H1 (cell line): ENCODE measurements around the gene ATXN2. TPM values are rescaled to one million over a fixed set of nuclear protein-coding genes. Genes with fewer than 3 reads are reported as not detected.
A peak's percentile ranks its signal among the peaks of the same experiment; 100 is the strongest.
"Not testable (repeated sequence)": the region's sequence is repeated elsewhere in the genome, so short reads cannot be mapped to it uniquely, and the experiment has no call there.

Experiments
- CTCF ChIA-PET: fragments of 300-600 bp; sonication (Branson Sonifier 250); formaldehyde crosslinking; loops from one replicate; lab custom pipeline; 2021; ENCODE audit not compliant: partially characterized antibody; lab: Charles Lee
- POLR2A ChIA-PET: fragments of 300-600 bp; sonication (Branson Sonifier 250); formaldehyde crosslinking; loops from one replicate; lab custom pipeline; 2021; ENCODE audit warnings: inconsistent platforms; ENCODE audit not compliant: partially characterized antibody; lab: Charles Lee
- DNase-seq, 2 experiments: peaks; one replicate each; pipeline versions ENCODE4 v3.0.0 to v3.0.0-alpha.2; 2010 to 2022; ENCODE audit warnings: low spot score in 2 of 2, low read depth in 1 of 2, mixed read lengths in 1 of 2
- FAIRE-seq: peaks from 2 replicates; lab custom pipeline; 2011; peaks lifted over from hg19 to GRCh38; lab: Jason Lieb, UNC
- H2AFZ ChIP-seq: 2 replicates; pipeline ENCODE4 v1.8.1; 2012; ENCODE audit warnings: low read length, inconsistent platforms
- H2AK5ac ChIP-seq: 2 replicates; pipeline ENCODE4 v1.6.1; 2013; ENCODE audit warnings: low read depth, low read length
- H2BK120ac ChIP-seq: replicated peaks from 2 replicates; pipeline ENCODE3; 2013; ENCODE audit warnings: low read depth, low read length, inconsistent platforms
- H2BK12ac ChIP-seq: 2 replicates; pipeline ENCODE4 v1.6.1; 2013; ENCODE audit warnings: low read depth, low read length
- H2BK15ac ChIP-seq: 2 replicates; pipeline ENCODE4 v1.6.1; 2013; ENCODE audit warnings: low read length
- H2BK20ac ChIP-seq: 2 replicates; pipeline ENCODE4 v1.6.1; 2013; ENCODE audit warnings: low read length
- H2BK5ac ChIP-seq: 2 replicates; pipeline ENCODE4 v1.6.1; 2013; ENCODE audit warnings: low read depth, low read length
- H3K14ac ChIP-seq: 2 replicates; pipeline ENCODE4 v1.6.1; 2013; ENCODE audit warnings: inconsistent platforms; ENCODE audit not compliant: insufficient read length
- H3K18ac ChIP-seq: 2 replicates; pipeline ENCODE4 v1.6.1; 2013; ENCODE audit warnings: low read length; ENCODE audit errors: extremely low read depth
- H3K23ac ChIP-seq: 2 replicates; pipeline ENCODE4 v1.6.1; 2013; ENCODE audit warnings: inconsistent platforms; ENCODE audit not compliant: insufficient read length
- H3K23me2 ChIP-seq: 2 replicates; pipeline ENCODE4 v1.6.1; 2013; ENCODE audit warnings: low read depth, low read length
- H3K27ac ChIP-seq: 2 replicates; pipeline ENCODE4 v1.6.1; 2011; ENCODE audit warnings: low read depth, low read length, inconsistent platforms
- H3K27me3 ChIP-seq, 4 experiments: replicated peaks in 1 of 4; 1 replicate in 1 of 4; 2 replicates in 3 of 4; pipeline versions ENCODE4 v1.6.1 to v1.8.1; 2011 to 2013; ENCODE audit warnings: low read length in 3 of 4, mild to moderate bottlenecking in 3 of 4, inconsistent platforms in 2 of 4, mixed read lengths in 2 of 4, moderate library complexity in 1 of 4; ENCODE audit not compliant: control insufficient read depth in 3 of 4, insufficient read depth in 3 of 4; ENCODE audit errors: extremely low read depth in 1 of 4
- H3K36me3 ChIP-seq, 4 experiments: 2 replicates each; pipeline versions ENCODE4 v1.6.1 to v1.8.1; 2011 to 2013; ENCODE audit warnings: mild to moderate bottlenecking in 4 of 4, low read length in 3 of 4, moderate library complexity in 2 of 4, control low read depth in 1 of 4, inconsistent platforms in 1 of 4; ENCODE audit not compliant: insufficient read depth in 4 of 4, control insufficient read depth in 2 of 4
- H3K4ac ChIP-seq: replicated peaks from 2 replicates; pipeline ENCODE3; 2013; ENCODE audit warnings: low read length, low read depth, mixed read lengths, inconsistent platforms; ENCODE audit not compliant: insufficient read length
- H3K4me1 ChIP-seq, 4 experiments: replicated peaks in 1 of 4; 1 replicate in 1 of 4; 2 replicates in 3 of 4; pipeline versions ENCODE4 v1.6.1 to v1.8.1; 2011 to 2013; ENCODE audit warnings: low read length in 3 of 4, inconsistent platforms in 2 of 4, mixed read lengths in 1 of 4; ENCODE audit not compliant: insufficient read depth in 4 of 4, control insufficient read depth in 3 of 4
- H3K4me2 ChIP-seq, 2 experiments: 2 replicates each; pipeline versions ENCODE4 v1.6.1 to v1.8.1; 2011 to 2013; ENCODE audit warnings: low read depth in 2 of 2, low read length in 2 of 2, control low read depth in 1 of 2, inconsistent platforms in 1 of 2, mild to moderate bottlenecking in 1 of 2; ENCODE audit not compliant: insufficient read depth in 1 of 2
- H3K4me3 ChIP-seq, 4 experiments: fragments of 200-600, 300-600 bp in 1 of 4; sonication (generic), shearing (Covaris generic), sonication (Bioruptor Twin) in 1 of 4; 2 replicates each; pipeline versions ENCODE4 v1.5.1 to v1.8.1; 2011 to 2016; ENCODE audit warnings: low read length in 4 of 4, low read depth in 3 of 4, control low read depth in 2 of 4, inconsistent platforms in 2 of 4, mild to moderate bottlenecking in 2 of 4, mixed read lengths in 1 of 4, moderate library complexity in 1 of 4; ENCODE audit not compliant: insufficient read depth in 2 of 4; ENCODE audit errors: extremely low read depth in 1 of 4
- H3K56ac ChIP-seq: replicated peaks from 2 replicates; pipeline ENCODE3; 2013; ENCODE audit warnings: low read depth, mild to moderate bottlenecking, mixed read lengths, low read length, inconsistent platforms; ENCODE audit not compliant: insufficient read length
- H3K79me1 ChIP-seq: 2 replicates; pipeline ENCODE4 v1.6.1; 2013; ENCODE audit warnings: low read depth, low read length, control low read depth
- H3K79me2 ChIP-seq, 2 experiments: 2 replicates each; pipeline versions ENCODE4 v1.6.1 to v1.8.1; 2012 to 2013; ENCODE audit warnings: low read length in 2 of 2, mild to moderate bottlenecking in 2 of 2, inconsistent platforms in 1 of 2; ENCODE audit not compliant: insufficient read depth in 2 of 2, control insufficient read depth in 1 of 2
- H3K9ac ChIP-seq, 4 experiments: replicated peaks in 1 of 4; 1 replicate in 1 of 4; 2 replicates in 3 of 4; pipeline versions ENCODE4 v1.6.1 to v1.8.1; 2011 to 2013; ENCODE audit warnings: low read depth in 3 of 4, low read length in 3 of 4, control low read depth in 2 of 4, mild to moderate bottlenecking in 2 of 4, moderate library complexity in 2 of 4, inconsistent platforms in 1 of 4; ENCODE audit errors: extremely low read depth in 1 of 4
- H3K9me3 ChIP-seq, 2 experiments: 2 replicates each; pipeline versions ENCODE4 v1.6.1 to v1.8.1; 2012 to 2013; ENCODE audit warnings: mild to moderate bottlenecking in 2 of 2, moderate library complexity in 2 of 2, control low read depth in 1 of 2, inconsistent platforms in 1 of 2, low read depth in 1 of 2, low read length in 1 of 2, mixed read lengths in 1 of 2; ENCODE audit not compliant: insufficient read depth in 2 of 2
- H4K20me1 ChIP-seq, 2 experiments: replicated peaks in 1 of 2; 2 replicates each; pipeline versions ENCODE3 to v1.8.1; 2011 to 2013; ENCODE audit warnings: inconsistent platforms in 2 of 2, low read length in 2 of 2, mild to moderate bottlenecking in 1 of 2; ENCODE audit not compliant: insufficient read depth in 2 of 2, control insufficient read depth in 1 of 2
- H4K5ac ChIP-seq: 2 replicates; pipeline ENCODE4 v1.6.1; 2013; ENCODE audit warnings: low read length, low read depth, mixed read lengths, inconsistent platforms; ENCODE audit not compliant: insufficient read length
- H4K8ac ChIP-seq: 2 replicates; pipeline ENCODE4 v1.8.0; 2013; ENCODE audit warnings: mild to moderate bottlenecking, moderate library complexity, low read length, inconsistent platforms; ENCODE audit not compliant: insufficient read depth; ENCODE audit errors: extremely low read depth
- H4K91ac ChIP-seq: replicated peaks from 2 replicates; pipeline ENCODE3; 2013; ENCODE audit warnings: low read length, mixed read lengths, inconsistent platforms; ENCODE audit not compliant: insufficient read length
- WGBS, 2 experiments: shearing (Covaris generic) in 1 of 2; methylation state at CpG; one replicate each; pipeline versions ENCODE4 v1.1.6 to v1.1.7; 2013 to 2015; ENCODE audit warnings: low lambda C conversion rate in 2 of 2, mixed read lengths in 2 of 2, inconsistent platforms in 1 of 2, low coverage in 1 of 2, missing lambda C conversion rate in 1 of 2; ENCODE audit not compliant: insufficient replicate concordance in 2 of 2, insufficient coverage in 1 of 2, insufficient read length in 1 of 2; ENCODE audit errors: extremely low coverage in 1 of 2, missing lambda C conversion rate in 1 of 2; 5-methylcytosine and 5-hydroxymethylcytosine counted together
- polyA plus RNA-seq, 7 experiments: library from polyadenylated mRNA; depleted of rRNA in 3 of 7; stranded (reverse) in 5 of 7; unstranded in 2 of 7; fragments of >200 nt in 5 of 7; fragments of 200-250 nt in 2 of 7; gene quantifications; 1 replicate in 5 of 7; 2 replicates in 1 of 7; 4 replicates in 1 of 7; pipeline versions ENCODE4 v1.2.1 to v1.2.3, GENCODE V29; 2011 to 2013; ENCODE audit warnings: missing spikeins in 2 of 7, mixed read lengths in 2 of 7
- total RNA-seq: library from RNA; stranded (reverse); fragmentation: NEBNext Ultra II Directional; extraction: Animal tissue kit (Norgen Biotek cat#: 25700); gene quantifications from 2 replicates; pipeline ENCODE4 v1.2.1, GENCODE V29; 2021

ATXN2 gene
- total and polyA plus RNA-seq, 2 of the 8 experiments (the other 6 are each of a cell fraction or from before 2014, with no cell fraction given) = 46.6 to 80.7 TPM

GRCh38 chr12:111460111-111460510 lies 139.0 kb downstream of the ATXN2 start:
- H3K4me3 ChIP-seq, H3K27me3 ChIP-seq, H3K4me2 ChIP-seq, H2BK15ac ChIP-seq, H3K27ac ChIP-seq, H3K4me1 ChIP-seq, H3K9ac ChIP-seq, H2BK20ac ChIP-seq, H2BK12ac ChIP-seq, H3K79me1 ChIP-seq, H3K23ac ChIP-seq, H4K20me1 ChIP-seq, H2AFZ ChIP-seq, H3K56ac ChIP-seq, FAIRE-seq, H2AK5ac ChIP-seq, H3K23me2 ChIP-seq, H2BK120ac ChIP-seq, H4K8ac ChIP-seq, H3K79me2 ChIP-seq, H4K5ac ChIP-seq, H3K4ac ChIP-seq, H3K18ac ChIP-seq, H3K9me3 ChIP-seq, H2BK5ac ChIP-seq, H4K91ac ChIP-seq, H3K14ac ChIP-seq: not testable (repeated sequence)
- CTCF ChIA-PET = interaction anchor here (1.3 to 31.7 kb wide), 4 partner anchors 9 to 57 kb away, joined by 3 to 838 read pairs (median 16); partner anchors contain the start of gene SH2B3
- POLR2A ChIA-PET = interaction anchor here (1.1 kb wide), 1 partner anchor 31 kb away, joined by 3 read pairs; no protein-coding TSS in a partner anchor
- H3K36me3 ChIP-seq = peaks cover 5 to 21% (median 18%) of the 10 kb centered on the region in 4 experiments
- DNase-seq = peak in 1 of 2 experiments; percentile 30
- 94% methylated on average over 11 of the region's 11 CpGs; no CpG with 5 or more reads in 1 of the 2 experiments for WGBS, 2 experiments
